GM19099 (cell line): ENCODE measurements around the gene PRR5L.

Source experiments
- POLR2A ChIP-seq: IDR thresholded peaks from 3 replicates; pipeline ENCODE4 v1.6.1; 2011; ENCODE audit warnings: low read depth; ENCODE audit not compliant: insufficient read length; ENCODE audit errors: extremely low read depth

The PRR5L gene

GRCh38 chr11:36311926-36312595 lies 16.0 kb downstream of the PRR5L start:
- TF ChIP-seq POLR2A = no peak

- TF ChIP-seq POLR2A = no peak
Observed at GRCh38 chr11:36312611-36313472, 16.8 kb downstream of the PRR5L start.

GRCh38 chr11:36313750-36314433 lies 17.8 kb downstream of the PRR5L start:
- TF ChIP-seq POLR2A = no peak

- TF ChIP-seq POLR2A = no peak
Observed at GRCh38 chr11:36314434-36314767, 18.3 kb downstream of the PRR5L start.

- TF ChIP-seq POLR2A = no peak
Observed at GRCh38 chr11:36316049-36316448, 20.0 kb downstream of the PRR5L start.

GRCh38 chr11:36317992-36318391 lies 21.9 kb downstream of the PRR5L start:
- TF ChIP-seq POLR2A = no peak

GRCh38 chr11:36326524-36327419 lies 30.7 kb downstream of the PRR5L start:
- no peak for TF ChIP-seq POLR2A

- TF ChIP-seq POLR2A = no peak
Observed at GRCh38 chr11:36328966-36329673, 33.0 kb downstream of the PRR5L start.

- no peak for TF ChIP-seq POLR2A
Observed at GRCh38 chr11:36330411-36330810, 34.3 kb downstream of the PRR5L start.

- TF ChIP-seq POLR2A = no peak
Observed at GRCh38 chr11:36333468-36333867, 37.4 kb downstream of the PRR5L start.

GRCh38 chr11:36333897-36334296 lies 37.8 kb downstream of the PRR5L start:
- TF ChIP-seq POLR2A = no peak

GRCh38 chr11:36339888-36340287 lies 43.8 kb downstream of the PRR5L start:
- TF ChIP-seq POLR2A = no peak

- no peak for TF ChIP-seq POLR2A
Observed at GRCh38 chr11:36340897-36341296, 44.8 kb downstream of the PRR5L start.

- no peak for TF ChIP-seq POLR2A
Observed at GRCh38 chr11:36341915-36342314, 45.8 kb downstream of the PRR5L start.
